ENCODE measurements around the gene SPAG4.
A peak's percentile ranks its signal among the peaks of the same experiment; 100 is the strongest.

SPAG4 gene

DNA sequence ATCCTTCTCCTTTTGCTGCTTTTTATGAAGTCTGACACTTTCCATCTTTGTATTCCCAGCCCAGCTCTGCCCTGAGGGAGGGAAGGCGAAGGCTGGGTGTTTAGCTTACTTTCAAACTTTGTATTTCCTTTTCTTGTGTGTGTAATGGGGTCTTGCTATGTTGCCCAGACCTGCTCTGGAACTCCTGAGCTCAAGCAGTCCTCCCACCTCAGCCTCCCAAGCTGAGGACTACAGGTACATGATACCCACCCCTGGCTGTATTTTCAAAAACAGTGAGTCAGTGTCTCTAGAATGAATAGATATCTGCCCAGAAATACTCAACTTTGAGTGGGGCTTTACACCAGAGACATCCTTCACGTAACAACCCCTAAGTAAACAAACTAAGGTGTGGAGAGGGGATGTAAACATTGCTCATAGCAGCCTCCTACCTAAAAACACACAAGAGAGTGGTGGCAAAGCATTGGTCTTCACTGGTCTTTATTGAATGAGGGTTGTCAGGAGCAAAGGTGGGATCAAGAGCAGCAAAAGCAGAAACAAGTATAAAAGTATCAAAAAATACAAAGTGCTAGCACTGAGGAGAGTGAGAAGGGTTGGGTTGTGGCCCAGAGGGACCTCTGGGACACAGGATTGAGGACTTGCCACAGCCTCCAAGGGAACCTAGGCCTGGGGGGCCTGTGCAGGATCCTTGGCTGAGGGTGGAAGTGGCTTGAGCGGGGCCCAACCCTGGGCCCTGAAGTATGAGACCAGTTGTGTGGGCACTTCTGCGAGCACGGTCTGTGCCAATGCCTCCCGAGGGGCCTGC, 10.2 kb downstream of the SPAG4 start:
- DNase-seq (ENCODE audit: low spot score) = no peak

DNA sequence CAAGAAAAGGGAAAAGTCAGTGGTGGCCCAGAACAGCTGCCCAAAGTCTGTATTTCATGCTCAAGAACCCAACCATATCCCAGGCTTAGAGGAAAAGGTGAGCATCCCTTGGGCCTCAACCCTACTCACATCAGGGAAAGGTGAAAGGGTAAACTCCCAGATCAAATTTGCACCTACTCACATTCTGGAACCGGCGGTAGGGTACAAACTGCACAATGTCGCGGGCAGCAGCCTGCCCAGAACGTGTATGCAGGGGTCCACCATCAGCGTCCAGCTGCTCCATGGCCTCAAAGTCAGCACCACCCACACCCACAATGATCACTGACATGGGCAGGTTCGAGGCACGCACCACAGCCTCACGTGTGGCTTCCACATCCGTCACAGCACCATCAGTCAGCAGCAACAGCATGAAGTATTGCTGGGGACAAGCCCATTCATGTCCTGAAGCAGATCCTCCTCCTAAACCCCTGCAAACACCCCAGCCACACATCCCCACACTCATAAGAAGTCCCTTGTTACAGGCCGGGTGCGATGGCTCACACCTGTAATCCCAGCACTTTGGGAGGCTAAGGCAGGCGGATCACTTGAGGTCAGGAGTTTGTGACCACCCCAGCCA, 10.9 kb downstream of the SPAG4 start:
- no peak for DNase-seq (ENCODE audit: low spot score)

DNA sequence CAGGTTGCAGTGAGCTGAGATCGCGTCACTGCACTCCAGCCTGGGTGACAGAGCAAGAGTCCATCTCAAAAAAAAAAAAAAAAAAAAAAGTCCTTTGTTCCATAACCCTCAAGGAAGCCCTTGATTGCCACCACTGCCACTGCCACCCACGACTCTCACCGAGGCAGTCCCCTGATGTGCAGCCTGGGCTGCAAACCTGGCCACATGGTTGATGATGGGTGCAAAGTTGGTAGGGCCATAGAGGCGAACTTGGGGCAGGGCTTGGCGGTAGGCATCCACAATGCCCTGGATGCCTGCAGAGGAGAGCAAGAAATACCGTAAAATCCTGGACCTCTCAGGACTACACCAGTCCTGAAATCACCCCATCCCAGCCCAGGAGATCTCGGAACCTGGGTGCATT, 11.5 kb downstream of the SPAG4 start:
- no peak for DNase-seq (ENCODE audit: low spot score)

DNA sequence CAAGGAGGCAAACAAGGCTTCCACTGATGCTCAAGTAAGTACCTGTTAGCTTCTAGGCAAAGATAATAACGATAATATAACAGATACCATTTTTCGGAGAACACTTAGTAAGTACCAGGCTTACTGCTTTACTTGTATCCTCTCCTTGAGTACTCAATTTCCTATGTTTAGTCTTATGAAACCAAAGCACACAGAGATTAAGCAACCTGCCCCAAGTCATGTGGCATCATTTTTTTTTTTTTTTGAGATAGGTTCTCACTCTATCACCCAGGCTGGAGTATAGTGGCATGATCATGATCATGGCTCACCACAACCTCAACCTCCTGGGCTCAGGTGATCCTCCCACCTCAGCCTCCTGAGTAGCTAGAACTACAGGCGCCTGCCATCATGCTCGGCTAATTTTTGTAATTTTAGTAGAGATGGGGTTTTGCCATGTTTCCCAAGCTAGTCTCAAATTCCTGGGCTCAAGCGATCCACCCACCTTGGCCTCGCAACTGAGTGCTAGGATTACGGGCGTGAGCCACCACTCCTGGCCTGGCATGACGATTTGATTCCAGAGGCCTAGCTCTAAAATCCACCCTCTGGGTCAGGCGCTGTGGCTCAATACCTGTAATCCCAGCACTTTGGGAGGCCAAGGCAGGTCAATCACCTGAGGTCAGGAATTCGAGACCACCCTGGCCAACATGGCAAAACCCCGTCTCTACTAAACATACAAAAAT, 14.0 kb downstream of the SPAG4 start:
- DNase-seq (ENCODE audit: low spot score) = no peak

DNA sequence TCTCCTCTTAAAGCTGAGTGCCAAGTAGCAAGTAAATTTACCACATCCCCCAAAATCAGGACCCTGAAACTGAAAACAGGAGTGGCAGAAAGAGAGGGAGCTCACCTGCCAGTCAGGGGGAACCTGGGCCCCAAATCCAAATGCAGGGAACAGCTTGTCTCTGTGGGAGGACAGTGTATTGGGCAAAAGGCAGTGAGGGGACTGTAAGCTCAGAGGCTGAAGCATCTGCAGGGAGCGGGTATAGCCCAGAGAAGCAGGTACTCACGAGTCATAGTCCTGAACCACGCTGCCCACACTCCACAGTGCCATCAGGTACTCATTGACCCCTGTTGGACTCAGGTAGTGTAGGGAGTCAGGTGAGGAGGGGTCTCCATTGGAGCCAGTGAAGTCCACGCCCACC, 15.0 kb downstream of the SPAG4 start:
- DNase-seq (ENCODE audit: low spot score) = no peak

DNA sequence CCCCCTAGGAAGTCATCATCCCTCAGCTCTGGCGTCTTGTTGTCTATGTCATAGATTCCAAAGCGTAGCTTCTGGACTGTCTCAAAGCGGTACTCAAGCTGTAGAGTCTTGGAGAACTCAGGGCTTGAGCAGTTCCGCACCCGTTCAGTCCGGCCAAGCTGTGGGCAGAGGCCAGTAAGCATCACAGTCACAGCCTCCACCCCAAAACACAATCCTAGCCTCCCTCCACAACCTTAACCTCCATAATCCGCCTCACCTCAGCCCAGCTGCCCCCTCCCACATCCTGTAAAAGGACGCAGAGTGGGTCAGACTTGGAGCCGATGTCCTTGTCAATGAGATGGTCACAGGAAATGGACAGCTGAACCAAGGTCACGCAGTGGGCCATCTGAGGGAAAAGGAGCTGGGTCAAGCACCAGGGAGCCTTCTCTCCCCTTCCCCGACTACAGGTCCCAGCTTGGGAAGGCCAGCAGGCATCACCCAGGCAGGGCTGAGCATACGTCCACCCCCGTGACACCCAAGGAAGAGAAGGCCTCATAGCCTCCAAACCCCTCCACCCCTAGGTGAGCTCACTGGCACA, 17.0 kb downstream of the SPAG4 start:
- DNase-seq (ENCODE audit: low spot score) = no peak

DNA sequence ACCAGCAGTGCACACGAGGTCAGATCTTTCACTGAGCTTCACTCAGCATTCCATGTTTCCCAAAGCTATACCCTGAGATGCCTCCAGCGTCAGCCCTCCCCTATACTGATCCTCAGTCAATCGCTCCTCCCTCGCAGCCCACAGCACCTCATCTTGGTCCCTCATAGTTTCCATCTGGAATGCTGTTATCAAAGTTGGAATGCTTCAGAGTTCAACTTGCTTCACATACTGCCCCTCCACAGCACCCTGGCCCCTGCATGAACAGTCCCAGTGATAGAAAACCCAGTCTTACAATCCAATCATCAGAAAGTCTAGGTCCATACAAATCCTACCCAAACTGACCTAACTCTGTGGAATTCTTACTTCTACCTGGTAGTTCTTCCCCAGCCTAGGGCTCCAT, 20.0 kb downstream of the SPAG4 start:
- no peak for DNase-seq (ENCODE audit: low spot score)

DNA sequence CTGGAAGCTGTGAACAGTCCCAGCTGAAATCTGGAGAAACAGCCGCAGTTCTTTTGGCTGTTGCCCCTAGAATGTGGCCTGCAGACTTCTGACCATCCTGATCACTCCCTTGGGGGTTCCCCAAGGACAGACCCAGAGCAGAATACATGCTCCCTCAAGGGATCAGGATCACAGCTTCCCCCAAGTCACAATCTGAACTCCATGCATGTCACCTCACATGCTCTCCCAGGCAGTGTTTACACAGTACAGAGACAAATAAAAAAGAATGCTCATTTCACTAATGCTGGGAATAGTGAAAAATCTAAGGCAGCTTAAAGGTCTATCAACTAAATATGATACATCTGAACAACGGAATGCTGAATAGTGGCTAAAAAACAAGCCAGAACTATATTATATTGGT, 20.5 kb downstream of the SPAG4 start:
- DNase-seq (ENCODE audit: low spot score) = peak; percentile 52

DNA sequence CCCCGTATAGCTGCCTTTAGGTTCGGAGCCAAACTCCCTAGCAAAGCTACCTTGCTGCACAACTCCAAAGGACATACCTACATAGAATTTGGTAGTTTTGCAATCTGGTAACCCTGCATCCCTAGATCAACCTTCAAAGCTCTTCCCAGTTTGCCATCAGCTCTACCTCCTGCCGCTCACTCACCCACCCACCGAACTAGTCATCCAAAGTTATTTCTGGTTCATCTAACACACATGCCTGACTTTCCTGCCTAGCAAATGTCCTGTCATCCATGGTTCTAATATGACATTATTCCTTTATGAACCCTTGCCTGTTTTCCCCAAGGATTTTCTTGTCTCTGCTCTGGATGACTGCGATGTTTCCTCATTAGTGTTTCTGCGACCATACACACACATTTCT, 21.6 kb downstream of the SPAG4 start:
- DNase-seq (ENCODE audit: low spot score) = no peak

DNA sequence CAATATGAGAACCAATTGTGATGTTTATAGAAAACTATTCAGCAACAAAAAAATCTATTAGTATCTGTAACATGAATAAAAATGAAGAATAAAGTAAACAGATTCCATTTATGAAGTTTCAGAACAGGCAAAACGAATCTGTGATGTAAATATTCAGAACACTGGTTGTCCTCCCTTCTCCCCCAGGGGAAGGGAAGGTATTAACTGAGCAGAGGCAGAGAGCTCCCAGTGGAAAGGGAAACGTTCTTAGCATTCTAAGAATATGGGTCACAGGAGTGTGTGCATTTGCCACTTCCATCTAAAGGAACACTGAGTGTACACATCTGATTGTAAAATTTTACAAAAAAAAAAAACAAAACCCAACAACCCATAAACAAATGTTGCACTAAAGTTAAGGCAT, 23.1 kb downstream of the SPAG4 start:
- DNase-seq (ENCODE audit: low spot score) = no peak

DNA sequence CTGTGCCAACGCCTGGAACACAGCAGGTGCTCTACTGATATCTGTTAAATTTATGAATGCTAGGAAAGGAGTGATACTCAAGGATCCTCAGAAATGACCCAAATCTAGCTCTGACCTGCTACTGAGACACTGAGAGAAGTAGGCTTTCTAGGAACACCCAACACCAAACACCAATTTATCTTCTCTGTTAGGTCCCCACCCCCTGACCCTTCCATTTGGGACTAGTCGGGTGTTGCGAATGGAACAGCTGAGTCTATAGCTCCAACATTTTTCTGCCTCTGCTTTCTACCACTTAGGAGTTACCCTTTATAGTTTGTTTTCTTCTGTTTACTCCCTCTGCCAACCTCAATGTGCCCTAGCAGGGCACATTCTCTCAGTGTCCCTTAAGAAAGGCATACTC, 25.1 kb downstream of the SPAG4 start:
- DNase-seq (ENCODE audit: low spot score) = no peak

DNA sequence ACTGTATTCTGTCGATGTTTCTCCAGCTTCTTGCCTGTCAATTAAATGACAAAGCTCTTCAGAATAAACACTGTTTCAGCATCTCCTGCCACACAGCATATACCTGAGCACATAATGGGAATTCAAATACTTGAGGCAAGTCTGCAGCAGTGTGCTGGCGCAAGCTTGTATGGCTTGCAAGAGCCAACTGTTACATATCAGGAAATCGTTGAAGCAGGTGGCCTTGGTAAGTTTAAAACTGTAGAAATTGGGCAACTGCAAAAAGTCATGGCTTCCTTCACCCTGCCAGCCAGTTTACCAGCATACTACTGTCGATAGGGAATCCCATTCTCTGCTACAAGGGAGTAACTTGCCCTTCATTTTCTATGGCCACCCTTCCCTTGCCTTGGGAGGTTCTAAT, 26.1 kb downstream of the SPAG4 start:
- DNase-seq (ENCODE audit: low spot score) = no peak

DNA sequence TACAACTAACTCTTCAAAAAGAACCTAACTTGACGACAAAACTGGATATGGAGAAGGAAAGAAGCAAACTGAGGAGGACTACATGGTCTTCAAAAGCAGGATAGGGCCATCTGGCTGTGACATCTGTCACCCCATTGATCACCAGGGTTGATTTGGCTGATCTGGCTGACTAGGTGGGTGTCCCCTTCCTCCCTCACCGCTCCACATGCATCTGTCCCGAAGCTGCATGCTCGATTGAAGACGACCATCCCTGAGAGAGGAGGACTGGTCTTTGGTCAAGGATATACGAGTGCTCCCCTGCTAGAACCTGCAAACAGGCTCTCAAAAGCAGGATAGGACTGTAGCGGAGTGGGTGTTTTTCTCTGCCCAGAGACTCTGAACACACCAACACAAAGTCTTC, 27.4 kb downstream of the SPAG4 start:
- DNase-seq (ENCODE audit: low spot score) = no peak

DNA sequence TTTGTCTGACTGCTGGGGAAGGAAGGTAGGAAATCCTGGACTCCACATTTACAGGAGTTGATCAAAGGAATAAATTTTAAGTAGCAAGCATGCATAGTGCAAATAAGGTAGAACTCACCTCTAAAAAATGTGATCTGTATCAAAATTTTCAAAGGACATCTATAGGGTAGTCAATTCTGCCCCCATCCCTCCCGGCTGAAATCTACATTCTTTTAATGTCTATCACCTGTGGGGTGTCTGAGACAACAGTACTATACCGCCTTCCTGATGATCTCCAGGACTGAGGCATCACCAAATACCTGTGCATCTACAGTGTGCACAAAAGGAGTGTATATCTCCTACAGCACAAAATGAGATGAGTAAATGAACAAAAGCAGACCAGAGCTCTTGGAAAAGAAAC, 29.2 kb downstream of the SPAG4 start:
- DNase-seq (ENCODE audit: low spot score) = no peak

DNA sequence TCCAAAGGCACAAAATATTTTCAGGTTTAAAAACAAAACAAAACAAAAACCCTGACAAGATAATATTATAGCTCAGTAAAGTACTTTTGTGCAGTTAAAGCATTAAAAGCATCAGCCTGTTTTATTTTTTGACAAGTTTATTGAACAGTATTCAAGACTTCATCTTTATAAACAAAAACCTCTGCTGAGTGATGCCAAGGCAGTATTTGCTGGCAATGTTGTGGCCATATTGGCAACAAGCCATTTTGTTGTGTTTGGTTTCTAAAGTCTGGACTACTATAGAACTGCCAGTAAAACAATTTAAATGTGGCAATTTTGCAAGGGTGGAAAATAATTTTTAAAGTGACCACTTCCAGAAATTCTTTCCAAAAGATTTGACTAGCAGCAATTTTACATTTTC, 33.2 kb downstream of the SPAG4 start:
- no peak for DNase-seq (ENCODE audit: low spot score)

DNA sequence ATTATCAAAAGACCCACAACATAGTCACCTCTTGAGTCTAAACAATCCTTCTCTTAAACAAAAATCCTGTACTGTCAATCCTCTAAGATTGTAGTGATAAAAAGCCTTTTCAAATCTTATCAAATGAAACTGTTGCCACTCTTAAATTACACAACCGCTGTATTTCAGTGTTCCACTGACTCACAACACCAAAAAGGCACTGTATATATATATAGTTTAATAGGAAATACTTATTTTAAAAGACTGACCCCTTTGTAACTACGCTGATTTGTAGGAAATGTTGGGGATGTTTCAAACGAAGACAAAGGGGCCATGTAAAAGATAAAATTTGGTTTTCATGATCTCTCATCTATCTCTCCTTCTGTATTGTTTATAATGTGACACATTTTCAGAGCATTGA, 35.0 kb downstream of the SPAG4 start:
- no peak for DNase-seq (ENCODE audit: low spot score)

DNA sequence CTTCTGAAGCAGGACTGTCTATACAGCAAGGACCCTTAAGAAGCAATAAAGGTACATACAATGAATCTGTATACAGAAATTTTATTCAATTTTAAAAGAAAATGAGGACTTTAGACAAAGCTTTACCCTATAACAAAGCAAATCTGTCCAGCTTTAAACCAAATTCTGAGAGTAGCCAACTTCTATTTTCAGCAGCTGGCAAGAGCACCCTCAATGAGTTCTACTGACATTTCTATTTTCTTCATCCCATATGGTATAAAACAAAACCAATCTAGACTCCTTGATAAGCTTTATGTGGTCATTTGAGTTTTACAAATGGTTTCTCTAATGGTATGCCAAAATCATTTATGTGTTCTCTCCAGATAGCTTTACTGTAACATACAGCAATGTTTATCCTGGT, 36.3 kb downstream of the SPAG4 start:
- DNase-seq (ENCODE audit: low spot score) = no peak

DNA sequence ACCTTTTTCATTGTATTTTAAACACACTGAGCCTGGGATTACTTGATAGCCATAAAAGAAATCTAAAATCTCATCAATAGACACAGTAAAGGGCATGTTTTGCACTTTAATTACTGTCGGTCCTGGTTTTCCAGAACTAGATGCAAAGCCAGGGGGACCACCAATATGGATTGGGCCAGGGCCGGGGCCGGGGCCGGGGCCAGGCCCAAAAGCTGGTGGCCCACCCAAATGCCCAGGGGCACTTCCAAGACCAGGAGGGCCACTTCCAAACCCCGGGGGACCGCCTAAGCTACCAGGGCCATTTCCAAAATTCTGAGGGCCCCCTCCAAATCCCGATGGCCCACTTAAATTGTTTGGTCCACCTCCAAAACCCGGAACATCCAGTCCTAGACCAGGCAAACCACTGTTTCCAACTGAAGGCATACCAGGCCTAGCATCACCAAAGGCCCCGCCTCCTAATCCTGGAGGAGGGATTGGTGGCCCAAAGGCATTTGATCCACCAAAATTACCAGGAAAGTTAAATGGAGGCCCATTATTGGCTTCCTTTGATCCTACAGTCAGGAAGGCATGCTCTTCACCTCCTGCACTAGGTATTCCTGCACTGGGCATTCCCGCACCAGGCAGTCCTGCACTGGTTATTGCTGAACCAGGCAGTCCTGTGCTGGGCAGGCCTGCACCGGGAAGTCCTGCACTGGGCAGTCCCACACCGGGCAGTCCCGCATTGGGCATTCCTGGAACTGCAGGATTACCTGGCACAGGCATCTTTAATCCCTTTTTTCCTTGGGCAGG, 37.2 kb downstream of the SPAG4 start:
- no peak for DNase-seq (ENCODE audit: low spot score)

DNA sequence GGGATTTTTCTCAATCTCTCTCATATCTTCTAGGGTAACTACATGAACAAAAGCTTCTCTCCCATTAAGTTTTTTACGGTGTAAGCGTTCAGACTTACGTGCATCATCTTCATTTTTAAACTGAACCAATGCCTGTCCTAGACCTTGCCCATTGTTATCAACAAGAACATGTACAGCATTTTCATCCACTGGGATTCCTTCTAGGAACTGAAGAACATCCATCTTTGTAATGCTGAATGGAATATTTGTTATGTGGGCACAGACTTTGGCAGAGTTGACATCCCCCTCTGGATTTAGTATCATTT, 37.8 kb downstream of the SPAG4 start:
- DNase-seq (ENCODE audit: low spot score) = no peak

DNA sequence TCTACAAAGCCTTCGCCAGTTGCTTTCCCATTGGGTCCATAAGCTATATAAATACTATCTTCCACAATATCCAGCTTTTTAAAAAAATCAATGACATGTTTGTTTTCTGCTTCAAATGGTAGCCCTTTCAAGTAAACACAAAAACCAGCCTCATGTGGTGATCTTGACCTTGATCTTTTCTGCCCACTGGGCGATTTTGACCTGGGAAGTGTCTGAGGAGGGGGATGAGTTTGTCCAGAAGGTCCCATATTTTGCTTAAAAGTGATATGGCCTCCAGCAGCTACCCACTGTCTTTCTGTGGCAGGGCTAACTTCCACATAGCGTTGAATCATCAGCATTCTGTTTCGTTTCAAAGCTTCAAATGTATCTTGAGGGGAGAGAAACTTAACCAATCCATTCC, 38.3 kb downstream of the SPAG4 start:
- DNase-seq (ENCODE audit: low spot score) = no peak

DNA sequence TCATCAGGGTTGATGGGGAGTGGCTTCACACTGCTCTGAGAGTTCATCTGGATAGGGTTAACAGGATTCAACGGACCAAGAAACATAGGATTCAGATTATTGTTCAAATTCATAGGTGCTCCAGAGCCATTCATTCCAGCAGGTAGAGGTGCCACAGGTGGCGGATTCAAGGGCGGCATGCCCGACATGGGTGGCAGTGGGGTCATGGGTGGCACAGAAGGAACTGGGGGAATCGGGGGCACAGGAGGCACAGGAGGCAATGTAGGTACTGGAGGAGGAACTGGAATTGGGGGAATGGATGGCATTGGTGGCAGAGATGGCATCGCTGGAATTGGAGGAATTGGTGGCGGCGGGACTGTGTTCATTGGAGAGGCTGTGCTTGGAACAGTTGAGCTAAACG, 38.8 kb downstream of the SPAG4 start:
- no peak for DNase-seq (ENCODE audit: low spot score)

DNA sequence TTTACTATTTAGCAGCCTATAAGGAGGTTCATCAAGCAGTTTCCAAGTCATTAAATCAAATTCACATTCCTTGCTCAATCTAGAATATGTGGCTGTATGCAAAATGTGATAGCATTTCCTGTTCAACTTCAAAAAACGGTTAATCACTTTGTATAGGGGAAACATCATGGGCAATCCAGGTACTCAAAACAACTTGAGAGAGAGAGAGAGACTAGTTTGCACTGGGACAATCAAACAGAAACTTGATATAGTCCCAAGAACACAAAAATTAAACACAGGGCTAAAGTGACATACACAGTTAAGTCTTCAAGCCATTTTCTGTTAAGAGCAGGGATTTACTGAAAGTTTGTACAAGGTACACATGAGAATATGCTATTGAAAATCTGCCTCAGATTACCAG, 41.6 kb downstream of the SPAG4 start:
- no peak for DNase-seq (ENCODE audit: low spot score)

All from HuH-7 (cell line).